CD1c-positive myeloid dendritic cell (primary cell): ENCODE results near the gene TANGO2.

Experiments used
- DNase-seq: peaks from one replicate; pipeline ENCODE4 v3.0.0-alpha.2; 2016; ENCODE audit errors: extremely low spot score

Gene TANGO2

DNA sequence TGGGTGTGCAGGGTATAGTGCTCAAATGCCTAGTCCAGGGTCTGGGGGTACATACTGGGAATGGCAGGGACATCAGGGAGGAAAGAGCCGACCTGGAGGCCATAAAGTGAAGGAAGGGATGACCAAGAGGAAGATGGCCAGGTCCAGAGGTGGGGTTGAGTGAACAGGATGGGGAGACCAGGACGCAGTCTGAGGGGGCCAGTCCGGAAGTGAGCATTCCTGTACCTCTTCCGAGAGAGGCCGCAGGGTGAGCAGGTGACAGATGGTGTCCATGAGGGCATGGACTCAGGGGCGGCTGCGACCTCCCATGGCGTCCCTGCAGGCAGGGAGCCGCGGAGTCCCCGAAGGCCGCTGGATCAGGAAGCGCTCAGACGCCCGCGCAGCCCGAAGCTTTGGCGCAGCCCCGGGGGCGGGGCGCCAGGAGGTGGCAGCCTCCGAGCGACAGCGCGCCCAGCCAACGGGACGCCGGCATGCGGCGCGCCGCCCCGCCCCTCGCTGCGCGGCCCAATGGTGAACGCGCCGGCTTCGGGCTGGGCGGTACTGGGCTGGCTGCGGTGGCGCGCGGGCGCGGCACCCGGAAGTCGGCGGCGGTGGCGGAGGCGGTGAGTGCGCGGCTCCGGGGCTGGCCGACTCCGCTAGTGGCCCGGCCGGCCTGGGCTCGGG, at the start of gene TANGO2:
Gene TANGO2 (plus strand): TSS at position 578 of the 663 bp plus-strand sequence. CDS start 15,689 bp downstream, outside the sequence.
- DNase-seq, result peak; percentile 98

GRCh38 chr22:19971276-19972124, 49.4 kb upstream of the TANGO2 start:
- no peak for DNase-seq

DNA sequence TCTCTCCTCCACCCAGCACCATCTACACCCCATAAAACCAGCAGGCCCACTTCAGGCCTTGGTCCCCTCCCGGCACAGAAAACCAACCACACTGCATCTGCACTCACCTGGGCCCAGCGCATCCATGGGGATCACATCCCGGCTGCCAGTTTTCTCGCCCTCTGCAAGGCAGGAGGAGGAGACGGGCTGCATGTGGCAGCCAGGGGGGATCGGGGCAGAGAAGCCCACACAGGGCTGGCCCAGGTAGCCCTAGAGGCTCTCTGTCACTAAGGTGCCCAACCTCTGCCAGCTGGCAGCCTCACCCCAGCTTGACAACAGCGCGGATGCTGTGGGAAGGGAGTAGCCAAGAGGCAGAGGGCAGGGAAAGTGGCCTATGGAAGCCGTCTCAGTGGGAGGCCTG, 48.7 kb upstream of the TANGO2 start:
- DNase-seq, result no peak

- no peak for DNase-seq
These were observed 48.0 kb upstream of the TANGO2 start for GRCh38 chr22:19972652-19973550.

DNA sequence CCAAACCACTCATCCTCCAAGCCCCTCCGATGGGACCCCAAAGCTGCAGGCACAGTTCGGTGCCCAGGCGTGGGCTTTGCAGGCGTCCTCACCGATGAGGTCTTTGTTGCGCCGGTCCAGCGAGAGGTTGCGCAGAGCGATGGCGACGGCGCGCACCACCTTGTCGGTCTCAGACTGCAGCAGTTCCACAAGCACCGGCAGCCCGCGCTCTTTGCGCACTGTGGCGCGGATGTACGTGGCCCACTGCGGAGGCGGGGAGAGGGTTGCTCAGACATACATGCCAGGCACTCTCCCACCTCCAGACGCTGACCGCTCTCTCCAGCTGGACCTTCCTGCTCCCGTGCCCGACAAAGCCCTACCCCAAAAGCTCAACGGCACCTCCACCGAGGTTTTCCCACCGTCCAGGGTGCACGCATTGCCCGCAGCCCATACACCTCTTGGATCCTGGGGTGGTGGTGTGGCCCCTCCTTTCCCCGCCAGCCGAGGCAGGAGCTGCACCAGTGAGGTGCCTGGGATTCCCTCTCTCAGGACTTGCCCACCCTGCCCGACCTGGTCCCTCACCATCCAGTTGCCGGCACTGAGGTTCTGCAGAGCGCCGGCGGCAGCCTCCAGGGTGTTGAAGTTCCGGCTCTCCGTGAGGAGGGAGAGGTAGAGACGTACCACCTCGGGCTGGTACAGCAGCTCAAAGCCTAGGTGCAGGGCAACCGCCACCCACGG, 47.2 kb upstream of the TANGO2 start:
- no peak for DNase-seq

DNA sequence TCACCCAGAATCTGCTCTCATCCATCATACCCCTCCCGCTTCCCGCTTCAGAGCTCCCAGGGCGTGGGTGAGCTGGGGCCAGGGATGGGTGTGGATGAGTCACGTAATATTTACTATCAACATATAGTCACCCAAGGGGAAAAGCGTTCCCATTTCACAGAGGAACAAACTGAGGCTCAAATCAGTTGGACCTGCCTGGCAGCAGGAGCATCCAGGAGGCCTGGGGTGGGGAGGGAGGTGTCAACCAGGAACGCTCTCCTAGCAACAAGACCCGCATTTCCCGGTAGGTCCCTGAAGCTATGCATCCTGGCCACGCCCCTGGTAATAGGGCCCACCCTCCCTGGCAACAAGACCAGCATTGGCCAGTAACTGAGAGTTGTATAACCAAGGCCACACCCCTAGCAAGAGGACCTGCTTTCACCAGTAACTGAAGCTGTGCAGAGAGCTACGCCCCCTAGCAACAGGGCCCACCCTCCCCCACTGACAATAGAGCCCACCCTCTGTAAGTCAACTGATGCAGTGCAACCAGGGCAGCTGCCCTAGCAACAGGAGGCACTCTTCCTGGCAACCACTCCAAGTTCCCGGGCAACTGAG, 46.5 kb upstream of the TANGO2 start:
- DNase-seq, result peak; percentile 30

GRCh38 chr22:19974935-19975706, 45.8 kb upstream of the TANGO2 start:
- DNase-seq, result no peak

- DNase-seq, result no peak
These were observed 45.2 kb upstream of the TANGO2 start for GRCh38 chr22:19975707-19976035.

- DNase-seq, result no peak
These were observed 44.2 kb upstream of the TANGO2 start for GRCh38 chr22:19976671-19977070.

DNA sequence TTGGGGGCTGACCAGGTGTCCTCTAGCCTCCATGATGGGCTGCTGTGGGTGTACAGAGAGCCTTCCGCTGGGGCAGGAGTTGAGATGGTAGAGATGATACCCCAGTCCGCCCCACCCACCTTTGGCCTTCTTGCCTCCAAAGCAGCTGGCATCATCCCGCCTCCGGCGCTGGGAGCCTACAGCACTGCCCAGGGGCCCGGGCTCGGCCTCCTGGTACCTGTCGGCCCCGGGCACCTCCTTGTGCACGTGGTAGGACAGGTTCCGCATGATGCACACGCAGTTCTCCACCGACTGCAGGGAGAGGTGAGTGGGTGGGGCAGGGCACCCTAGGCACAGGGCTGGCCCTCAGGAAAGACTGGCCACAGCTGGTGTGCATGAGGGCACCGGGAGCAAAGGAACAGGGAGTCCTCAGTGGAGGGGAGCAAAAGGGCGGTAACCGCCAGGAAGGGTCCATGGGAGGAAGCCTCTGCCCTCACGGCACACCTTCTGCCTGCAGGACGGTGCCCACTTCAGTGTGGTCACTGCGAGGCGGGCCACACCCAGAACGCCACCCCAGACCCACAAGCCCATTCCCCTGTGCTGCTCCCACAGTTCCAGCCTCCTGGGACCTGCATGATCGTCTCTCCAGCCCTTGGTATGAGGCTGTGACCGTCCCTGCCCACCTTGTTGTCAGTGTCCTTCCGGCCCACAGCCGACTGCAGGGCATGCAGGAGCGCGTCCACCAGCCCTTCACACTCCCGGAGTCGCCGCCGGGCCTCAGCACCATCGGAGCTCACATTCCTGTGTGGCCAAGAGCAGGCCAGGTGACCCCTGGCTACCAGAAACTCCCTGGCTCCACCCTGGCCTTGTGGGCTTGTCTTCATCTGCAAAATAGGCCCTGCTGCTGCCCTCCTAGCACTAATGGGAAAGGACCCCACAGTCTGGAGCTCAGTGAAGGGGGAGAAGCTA, 43.3 kb upstream of the TANGO2 start:
- no peak for DNase-seq

GRCh38 chr22:19978748-19979147, 42.2 kb upstream of the TANGO2 start:
- no peak for DNase-seq

- no peak for DNase-seq
These were observed 41.0 kb upstream of the TANGO2 start for GRCh38 chr22:19979712-19980493.

DNA sequence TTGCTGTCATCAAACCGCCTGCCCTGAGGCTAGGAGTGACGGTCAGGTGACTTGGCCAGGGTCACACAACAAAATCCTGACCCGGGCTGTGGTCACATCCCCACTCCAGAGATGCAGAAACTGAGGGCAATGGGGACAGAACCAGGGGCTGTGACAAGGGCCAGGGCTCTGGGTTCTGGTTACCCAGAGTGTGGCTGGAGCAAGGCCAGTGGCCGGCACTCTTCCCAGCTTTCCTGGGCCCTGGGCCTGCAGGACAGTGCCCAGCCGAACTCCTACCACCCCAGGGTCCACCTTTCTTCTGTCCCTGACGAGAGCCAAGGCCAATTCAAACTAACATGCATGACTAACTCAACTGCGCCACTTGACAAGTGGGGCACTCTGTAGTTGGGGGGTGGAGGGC, 40.1 kb upstream of the TANGO2 start:
- DNase-seq, result no peak

- no peak for DNase-seq
These were observed 39.5 kb upstream of the TANGO2 start for GRCh38 chr22:19981171-19981960.

DNA sequence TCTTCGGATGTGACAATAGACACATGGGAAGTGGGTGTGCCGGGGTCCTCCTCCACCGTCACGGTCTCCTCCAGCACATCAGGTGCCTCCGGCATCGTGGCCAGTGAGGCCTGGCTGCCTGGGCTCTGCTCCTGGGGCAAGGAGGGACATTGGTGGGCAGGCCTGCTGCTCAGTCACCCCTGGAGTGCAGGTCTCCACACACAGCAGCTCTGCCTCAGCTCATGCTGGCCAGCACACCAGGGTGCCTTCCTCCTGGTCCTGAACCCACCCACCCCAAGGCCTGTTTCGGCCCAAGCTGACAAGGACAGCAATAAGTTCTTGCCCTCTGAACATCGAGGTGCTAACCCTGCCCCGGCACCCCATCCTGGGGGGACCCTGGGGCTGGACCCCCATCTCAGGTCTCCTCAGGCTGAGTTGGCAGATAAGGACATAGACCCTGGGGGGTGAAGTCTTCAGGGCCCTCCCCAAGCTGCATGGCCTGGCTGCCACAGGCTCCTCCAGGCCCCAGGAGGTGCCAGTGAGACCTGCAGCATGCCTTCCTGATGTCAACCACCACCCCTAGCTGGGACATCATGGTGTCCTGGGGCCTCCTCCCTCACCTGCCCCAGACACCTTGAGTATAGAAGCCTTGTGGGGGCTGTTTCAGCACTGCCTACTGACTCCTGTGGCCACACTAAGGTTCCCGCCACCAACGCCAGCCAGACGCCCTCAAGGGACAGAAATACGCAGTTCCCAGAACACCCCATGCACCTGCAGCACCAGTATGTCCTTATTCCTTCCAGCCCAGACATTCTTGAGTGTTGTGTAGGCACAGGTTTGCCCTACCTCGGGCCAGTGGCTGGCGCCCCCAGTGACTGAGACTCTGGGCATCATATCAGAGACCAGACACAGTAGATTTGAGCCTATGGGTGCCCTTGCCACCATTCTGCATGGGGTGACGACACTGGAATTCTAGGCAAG, 38.7 kb upstream of the TANGO2 start:
- DNase-seq, result no peak

DNA sequence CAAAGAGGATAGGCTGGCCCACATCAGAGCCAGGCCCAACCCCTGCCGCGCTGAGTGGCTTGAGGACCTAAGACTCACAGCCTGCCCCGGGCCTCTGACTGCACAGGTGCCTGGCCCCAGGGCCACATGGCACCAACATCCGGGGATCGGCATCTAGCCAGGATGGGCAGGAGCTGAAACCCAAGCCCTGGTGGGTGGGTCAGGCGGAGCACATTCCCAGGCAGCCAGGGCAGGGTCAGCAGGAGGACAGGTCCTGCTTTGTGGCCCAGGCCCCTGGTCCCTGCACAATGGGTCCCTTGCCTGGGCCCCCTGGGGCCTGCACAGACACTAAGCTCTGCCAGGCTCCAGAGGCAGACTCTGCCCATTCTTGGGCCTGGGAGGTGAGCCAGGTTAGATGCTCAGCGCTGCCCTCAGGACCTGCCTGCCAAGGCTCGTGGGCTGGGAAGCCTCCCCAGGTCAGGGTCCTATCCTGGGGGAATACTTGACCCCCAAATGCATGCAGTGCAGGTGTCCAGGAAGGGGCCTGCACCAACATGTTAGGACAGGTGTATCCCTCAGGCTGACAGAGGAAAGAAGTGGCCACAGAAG, 37.8 kb upstream of the TANGO2 start:
- no peak for DNase-seq
